GM19035 (cell line): Measurements from ENCODE around the gene KBTBD13.
"Not testable (repeated sequence)": the region's sequence is repeated elsewhere in the genome, so short reads cannot be mapped to it uniquely, and the experiment has no call there.

Experiments
- ATAC-seq: cut with Tn5 transposase; IDR thresholded peaks from one replicate; pipeline ENCODE4 v1.9.1; 2021; ENCODE audit not compliant: unreplicated experiment

The KBTBD13 gene

DNA sequence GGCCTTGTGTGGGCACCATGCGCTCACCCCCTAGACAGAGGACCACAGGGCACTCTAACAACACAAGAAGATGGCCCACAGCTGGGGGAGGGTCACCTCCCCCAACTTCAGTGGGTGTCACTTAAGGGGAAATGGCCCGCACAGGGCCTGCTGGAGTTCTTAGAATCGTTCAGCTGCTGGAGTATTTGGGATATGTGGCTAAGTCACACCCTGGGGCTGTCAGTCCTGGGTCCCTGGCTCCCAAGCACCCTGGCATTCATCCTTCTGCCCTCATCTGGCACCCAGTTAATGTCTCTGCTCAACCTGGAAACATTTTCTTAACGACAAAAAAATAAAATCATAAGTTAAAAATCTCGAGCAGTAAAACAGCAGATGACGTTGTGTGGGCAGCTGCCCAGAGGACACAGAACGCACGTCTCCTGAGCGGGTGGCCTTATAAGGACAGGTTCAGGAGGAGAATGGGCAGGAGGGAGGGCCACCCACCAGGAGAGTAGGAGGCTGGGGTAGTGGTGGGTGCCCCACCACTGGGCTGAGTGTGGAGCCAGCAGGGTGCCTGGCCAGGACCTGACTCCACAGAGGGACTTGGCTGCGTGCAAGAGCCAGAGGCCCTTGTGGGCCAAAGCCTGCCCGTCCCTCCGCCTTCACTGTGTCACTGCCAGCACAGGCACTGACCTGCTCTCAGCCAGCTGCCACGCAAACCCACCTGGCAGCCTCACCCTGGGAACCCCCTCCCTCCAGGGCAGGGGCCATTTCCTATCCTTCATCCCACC, 11.5 kb downstream of the KBTBD13 start:
- no peak for ATAC-seq

DNA sequence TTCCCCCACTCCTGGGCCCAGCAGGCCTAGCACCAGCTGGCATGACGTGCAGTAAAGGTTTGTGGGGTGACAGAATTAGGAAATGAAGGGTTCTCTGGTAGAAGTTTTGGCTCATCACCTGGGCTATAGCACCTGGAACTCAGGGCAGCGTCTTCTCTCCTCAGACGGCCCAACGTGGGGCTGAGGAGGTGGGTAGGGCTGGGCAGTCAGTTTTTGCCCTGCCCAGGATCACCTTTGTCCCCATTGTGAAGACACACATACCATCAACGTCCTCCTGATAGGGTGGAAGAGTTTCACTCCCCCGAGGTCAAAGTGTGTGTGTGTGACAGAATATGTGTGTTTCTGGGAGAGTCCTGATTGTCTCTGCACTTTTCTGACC, 12.1 kb downstream of the KBTBD13 start:
- ATAC-seq, result no peak

DNA sequence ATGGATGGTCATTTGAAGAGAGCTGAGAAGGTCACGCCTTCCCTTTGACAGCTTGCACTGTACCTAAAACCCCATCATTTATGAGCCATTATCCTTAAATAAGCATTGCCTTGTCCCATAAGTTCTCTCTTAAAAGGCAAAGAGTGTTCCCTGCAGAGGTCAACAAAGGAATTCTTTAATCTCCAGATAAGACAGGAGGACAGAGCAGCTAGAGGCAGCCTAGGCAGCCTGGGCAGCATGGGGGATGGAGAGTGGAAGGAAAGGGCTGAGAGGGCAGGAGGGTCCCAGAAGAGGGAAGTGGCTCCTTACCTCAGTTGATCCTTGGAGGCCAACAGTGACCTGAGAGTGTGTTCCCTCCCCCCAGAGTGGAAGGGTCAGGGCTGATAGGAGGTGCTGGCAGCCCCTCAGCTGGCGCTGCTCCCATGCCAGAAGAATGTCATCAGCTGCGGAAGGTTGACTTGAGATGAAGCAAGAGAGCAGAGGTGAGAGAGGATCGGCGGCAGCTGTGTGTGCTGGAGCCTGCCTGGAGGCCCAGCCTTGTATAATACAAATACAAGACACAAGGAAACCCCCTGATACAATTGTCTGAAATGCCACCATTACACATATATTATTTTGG, 12.8 kb downstream of the KBTBD13 start:
- no peak for ATAC-seq

DNA sequence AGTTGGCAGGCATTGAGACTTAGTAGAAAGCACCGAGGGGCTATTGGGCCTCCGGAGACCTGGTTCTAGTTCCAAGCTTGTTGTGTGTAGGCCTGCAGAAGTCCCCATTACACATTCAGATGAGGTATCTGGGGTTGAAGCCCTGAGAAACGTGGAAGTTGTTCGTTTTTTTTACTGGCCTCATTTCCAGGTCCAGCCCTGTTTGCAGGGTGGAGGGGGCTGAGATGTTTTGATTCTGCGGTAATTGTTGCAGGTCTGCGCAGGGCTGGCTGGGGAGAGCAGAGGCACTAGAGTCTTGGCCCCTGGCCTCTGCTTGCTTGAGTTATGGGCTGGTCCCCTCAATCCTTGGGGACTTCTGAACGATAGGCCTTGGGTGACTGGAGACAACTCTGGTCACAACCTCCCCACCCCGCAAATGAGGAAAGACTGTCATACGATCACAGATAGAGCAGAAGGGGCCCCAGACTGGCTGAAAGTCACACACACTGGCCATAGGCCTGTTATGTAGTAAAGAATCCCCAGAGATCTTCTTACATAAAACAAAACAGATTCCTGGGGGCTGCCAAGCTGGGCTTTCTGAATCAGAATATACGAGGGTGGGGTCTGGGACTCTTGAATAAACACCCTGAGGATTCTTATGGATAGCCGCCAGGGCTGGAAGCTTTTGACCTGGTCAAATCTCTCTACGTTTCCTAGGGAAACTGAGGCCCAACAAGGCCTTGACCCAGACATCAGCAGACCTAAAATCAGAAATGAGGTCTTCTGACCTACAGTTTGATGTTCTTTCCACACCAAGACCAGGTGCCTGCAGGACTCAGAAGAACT, 15.6 kb downstream of the KBTBD13 start:
- no peak for ATAC-seq

DNA sequence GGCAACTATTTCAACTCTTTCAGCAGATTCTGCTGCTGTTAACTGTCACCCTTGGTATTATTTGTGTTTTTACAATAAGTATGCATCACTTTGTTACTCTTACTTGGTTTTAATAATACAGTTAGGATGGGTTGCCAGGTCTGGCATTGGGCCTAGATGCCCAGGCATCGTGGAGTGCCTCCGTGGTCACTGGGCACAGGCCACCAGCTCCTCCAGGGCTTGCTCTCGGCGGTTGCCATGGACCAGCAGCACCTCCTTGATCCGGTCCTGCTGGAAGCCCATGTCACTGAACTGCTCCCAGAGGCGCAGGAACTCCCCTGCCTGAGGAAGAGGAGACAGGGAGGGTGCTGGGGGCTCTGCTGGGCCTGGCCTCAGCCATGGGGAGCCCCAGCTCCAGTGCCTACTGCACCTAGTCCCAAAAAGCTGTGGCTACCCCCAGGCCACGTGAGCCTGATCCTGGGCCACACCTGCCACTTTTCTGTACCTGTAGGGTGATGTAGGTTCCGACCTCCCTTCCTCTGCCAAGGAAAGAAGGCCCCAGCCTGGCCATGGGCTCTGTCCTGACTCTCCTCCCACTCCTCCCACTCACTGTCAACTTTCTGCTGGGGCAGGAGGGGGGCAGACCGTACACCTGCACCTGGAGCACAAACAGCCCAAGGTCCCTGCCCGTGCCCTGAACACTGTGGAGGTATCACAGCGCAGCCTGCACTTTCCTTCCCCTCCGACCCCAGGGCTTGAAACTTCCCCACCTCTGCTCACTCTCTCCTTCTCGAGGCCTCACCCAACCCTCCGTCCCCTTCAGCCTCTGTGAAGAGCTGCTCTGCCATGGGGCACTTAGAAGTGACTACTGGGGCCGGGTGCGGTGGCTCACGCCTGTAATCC, 16.6 kb downstream of the KBTBD13 start:
- no peak for ATAC-seq

DNA sequence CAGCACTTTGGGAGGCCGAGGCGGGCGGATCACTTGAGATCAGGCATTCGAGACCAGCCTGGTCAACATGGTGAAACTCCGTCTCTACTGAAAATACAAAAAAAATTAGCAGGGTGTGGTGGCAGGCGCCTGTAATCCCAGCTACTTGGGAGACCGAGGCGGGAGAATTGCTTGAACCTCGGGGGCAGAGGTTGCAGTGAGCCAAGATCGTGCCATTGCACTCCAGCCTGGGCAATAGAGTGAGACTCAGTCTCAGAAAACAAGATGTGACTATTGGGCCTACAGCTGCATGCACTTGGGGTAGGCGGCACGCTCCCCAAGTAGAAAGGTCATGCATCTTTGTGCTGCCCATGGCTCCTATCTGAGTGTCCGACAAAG, 17.2 kb downstream of the KBTBD13 start:
- not testable (repeated sequence) for ATAC-seq

DNA sequence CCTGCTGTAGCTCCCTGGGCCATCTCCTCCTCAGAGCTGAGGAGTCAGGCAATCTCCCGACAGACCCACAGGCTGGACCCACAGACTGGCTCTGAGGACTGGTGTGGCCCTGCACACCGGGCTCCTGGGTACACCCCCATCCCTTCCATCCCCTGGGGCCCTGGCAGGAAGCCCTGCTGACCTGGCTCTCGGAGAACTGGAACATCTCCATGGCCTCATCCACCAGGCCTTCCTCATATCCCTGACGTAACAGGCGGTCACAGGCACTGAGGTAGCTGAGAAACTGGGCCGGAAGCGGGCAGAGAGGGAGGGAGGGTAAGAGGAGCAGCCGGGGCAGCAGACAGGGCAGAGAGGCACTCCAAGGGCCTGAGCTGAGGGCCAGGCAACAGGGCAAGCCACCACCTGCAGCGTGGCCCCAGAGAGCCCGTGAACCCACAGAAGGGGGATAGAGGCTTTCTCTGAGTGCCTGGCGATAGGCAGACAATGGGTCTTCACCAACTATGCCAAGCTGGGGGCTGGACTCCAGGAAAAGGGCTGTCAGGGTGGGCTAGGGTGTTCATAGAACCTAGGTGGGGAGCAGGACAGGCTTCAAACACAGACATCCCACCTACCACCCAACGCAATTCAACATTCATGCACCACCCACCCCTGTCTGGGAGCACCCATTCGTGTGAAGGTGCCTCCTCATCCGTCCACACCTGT, 17.9 kb downstream of the KBTBD13 start:
- no peak for ATAC-seq

DNA sequence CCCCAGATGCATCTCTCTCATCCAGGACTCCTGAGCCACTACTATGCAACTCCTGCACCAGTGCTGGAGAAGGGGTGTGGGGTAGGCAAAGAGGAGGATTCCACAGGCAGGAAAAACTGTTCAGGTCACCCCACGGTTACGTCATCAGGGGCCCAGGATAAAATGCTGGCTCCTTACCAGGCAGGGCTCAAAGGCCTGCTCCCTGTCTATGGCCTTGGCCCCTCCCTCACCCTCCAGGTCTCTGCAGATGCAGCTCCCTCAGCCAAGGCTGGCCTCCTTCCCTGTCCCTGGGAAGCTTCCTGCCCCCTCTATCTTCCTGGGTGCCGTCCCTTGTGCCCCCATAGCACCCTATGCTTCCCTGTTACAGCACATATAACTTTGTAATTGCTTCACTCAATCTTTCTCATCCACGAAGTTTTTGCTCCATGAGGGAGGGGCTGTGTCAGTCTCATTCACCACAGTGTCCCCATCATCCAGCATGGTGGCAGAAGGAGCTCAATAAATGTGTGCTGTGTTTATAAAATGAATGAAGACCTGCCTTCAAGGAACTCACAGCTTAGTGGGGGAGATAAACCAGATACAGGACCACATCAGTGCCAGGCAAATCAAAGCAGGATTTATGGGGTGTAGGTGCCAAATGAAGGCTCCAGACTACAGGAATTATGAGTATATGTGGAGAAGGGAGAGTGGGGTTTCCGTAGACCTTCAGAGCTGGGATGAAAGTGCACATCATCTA, 18.6 kb downstream of the KBTBD13 start:
- no peak for ATAC-seq

DNA sequence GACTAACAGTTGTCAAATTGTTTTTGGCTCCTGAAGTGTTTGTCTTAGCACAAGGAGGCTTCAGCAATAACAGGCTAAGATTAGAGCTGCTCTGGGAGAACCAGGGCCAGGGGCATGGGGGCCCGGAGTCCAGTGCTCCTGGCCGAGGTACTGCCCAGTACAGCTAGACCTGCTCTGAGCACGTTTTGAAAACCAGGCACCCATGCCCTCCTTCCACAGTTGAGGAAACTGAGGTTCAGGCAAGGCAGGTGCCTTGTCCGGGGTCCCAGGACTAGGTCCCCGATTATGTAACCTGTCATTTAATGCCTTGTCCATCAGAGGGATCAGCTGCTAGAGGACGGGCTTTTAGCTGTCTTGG, 19.2 kb downstream of the KBTBD13 start:
- ATAC-seq, result no peak

DNA sequence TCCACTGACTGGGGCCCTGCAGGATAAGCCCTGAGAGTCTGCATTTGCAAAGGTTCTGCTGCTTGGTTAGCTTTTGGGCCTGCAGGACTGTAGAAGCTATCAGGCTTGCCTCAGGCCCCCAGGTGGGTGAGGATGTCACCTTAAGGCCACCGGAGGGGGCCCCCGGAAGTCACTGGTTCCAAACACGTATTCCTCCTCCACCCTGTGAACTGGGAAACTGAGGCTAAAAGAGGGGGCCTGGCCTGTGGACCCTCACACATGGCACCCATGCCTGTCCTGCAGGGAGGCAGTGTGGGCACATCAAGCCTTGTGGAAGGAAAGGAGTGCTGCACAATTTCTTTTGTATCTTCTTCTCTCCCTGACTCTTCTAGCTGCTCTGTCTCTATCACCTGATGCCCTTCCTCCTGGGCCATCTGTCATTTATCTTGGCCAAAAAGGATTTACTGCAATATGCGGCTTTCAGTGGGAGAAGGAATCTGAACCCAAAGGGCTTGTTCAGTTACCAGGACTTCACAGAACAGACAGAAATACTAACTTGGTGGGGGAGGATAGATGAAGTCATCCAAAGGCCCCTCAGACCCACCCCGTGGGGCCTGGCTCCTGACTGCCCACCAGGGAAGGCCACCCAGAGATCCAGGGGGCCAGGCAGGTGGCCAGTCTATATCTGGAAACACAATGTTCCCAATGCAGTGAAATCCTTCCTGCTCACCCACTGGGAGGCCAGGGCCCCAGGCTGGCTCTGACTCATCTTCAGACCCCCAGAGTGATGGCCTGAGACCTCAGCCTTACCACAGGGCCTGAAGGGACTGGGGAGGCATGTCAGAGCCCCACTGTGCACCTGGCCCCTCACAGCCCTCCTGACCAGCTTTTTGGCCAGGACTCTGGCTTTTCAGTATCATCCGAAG, 20.2 kb downstream of the KBTBD13 start:
- no peak for ATAC-seq

DNA sequence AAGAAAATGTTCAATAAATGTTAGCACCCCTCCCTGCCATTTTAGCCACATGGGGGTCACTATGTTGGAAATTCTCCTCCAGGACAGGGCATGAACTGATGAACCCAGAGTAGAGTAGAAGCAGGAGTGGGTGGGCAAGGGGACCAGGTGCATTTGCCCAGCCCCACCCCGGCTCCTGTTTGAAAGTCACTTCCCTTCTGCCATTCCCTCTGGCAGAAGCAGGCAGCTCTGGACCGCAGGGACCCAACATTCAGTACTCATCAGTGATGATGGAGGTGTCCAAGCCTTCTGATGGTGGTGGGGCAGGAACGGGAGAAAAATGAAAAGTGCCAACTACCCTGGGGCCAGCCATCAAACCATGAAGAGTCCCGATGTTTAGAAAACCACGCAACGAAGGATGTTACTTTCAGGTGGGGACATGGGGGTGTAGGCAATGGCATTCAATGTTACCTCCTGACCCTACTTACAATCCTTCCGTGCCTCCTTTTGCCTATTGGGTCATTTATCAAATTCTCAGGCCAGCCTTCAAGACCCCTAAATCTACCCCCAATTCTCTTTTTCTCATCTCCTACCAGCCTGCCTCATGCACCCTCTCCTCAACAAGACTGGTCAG, 21.2 kb downstream of the KBTBD13 start:
- ATAC-seq, result no peak

DNA sequence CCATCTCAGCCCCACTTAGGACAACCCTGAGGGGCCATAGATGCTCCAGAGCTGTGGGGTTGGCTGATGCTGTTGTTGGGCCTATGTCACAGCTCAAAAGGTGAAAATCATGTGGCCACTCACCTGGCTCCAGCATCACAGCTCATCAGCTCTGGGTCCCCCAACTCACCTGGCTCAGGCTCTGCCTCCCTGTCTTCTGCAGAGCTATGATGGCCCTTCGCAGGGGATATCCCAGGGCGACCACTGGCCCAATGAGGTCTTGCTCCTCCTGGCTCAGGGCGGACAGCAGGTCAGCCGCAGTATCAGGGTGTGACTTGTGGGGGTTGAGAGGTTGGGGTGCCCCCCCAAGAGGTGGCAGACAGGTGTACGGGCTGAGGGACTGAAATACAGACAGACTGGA, 22.8 kb downstream of the KBTBD13 start:
- no peak for ATAC-seq

DNA sequence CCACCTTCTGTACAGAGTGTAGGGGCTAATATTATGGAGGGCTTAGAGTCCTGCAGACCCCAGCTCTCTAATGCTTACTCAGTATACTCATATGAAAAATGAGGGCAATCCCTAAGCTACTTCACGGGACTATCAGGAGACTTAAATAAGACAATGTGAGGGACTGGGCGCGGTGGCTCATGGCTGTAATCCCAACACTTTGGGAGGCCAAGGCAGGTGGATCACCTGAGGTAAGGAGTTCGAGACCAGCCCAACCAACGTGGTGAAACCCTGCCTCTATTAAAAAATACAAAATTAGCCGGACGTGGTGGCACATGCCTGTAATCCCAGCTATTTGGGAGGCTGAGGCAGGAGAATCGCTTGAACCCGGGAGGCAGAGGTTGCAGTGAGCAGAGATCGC, 23.3 kb downstream of the KBTBD13 start:
- ATAC-seq, result not testable (repeated sequence)

DNA sequence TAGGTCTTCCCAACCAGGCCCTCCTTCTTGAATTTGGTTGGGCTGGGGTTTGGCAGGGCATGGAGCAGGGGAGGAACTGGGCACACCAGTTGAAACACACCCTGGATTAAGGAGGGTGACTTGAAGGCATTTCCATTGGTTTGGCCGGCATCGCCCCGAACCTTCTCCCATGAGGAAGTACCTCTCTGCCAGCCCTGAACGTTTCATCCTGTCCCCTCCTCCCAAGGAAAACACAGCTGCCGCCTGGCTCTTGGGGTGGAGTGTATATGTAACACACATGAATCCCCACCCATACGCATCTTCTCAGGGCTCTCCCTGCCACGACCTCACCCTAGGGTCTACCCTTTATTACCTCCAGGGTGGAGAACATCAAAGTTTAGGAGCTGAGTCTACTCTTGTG, 23.9 kb downstream of the KBTBD13 start:
- no peak for ATAC-seq

DNA sequence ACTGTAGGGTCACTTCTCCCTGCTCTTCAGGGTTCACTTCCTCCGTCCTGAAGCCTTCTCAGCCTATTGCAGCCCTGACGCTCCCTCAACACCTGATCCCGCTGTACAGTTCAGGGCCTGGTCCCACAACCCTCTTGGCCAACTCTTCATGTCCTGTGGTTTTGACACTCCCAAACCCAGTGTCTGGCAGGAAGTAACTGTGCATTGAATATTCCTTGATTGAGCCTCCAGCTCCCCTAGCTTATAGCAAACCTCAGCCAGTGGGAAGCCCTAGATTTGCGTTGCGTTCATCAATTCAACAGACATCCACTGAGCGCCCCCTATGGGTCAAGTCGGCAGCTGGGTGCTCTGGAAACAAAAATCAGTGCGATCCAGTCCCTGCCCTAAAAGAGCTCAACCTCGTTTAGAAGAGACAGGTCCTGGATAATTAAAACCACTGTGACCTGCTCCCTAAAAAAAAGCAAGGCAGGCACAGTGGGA, 24.9 kb downstream of the KBTBD13 start:
- ATAC-seq, result no peak

DNA sequence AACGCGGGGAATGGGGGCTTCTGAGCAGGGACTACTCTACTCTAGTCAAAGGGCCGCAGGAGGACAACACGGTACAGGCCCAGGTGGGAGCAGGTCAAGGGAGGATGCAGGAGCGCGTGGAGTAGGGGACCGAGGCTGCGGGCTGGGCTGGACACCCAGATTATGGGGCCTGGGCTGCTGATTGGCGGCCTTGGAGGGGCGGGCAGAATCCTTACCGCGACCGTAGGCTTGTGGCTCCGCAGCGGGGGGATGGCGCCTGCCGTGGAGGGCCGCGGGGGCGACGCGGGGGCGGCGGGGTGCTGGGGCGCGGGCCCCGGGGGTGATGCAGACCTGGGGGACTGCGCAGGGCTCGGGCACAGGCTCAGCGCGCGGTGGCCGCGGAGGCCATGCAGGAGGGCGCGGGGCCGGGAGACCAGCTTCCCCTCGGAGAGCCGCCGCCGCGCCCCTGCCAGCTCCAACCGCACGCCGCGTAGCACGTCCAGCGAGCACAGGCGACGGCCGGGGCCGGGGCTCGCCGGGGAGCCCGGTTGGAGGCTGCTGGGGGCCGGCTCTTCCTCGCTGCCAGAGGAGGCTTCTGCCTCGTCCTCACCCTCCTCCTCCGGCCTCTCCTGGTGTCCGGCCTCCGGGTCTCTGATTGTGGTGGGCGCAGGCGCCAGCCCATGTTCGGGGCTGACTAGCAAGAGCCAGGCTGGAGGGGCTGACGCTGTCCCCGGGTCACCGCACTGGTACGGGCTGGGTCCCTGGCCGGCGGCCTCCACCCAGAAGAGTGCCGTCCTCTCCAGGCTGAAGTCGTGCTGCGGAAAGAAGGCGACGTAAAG, 25.6 kb downstream of the KBTBD13 start:
- ATAC-seq, result no peak

DNA sequence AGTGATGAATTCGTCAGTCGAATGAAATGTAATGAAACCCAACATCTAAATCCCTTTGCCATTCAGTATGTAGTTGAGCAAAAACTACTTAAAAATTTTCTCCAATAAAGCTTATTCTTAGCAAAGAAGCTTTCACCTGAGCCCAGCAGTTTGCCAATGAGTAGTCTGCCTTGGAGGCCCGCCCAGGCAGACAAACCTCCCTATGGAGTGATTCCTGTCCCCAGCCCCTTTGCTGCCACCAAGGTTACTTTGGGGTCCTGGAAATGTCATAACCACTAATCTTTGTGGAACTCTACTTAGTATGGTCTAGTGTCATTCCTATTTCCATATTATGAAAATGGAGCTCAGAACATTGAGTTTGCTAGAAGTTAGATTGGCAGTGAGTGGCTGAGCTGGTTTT, 26.4 kb downstream of the KBTBD13 start:
- no peak for ATAC-seq
